MM.1S (cell line): ENCODE measurements around the gene MRPL16.

Experiments used
- EZH2phosphoT487 ChIP-seq: fragments of 300-600 bp; sonication (generic); IDR thresholded peaks from 2 replicates; pipeline ENCODE4 v1.6.1; 2018; ENCODE audit warnings: antibody characterized with exemption, low read length
- TF ChIP-seq, protein P1 (sequence below): fragments of 300-600 bp; sonication (generic); IDR thresholded peaks from 2 replicates; pipeline ENCODE4 v1.5.1; 2016; ENCODE audit warnings: antibody characterized with exemption, low read length, mixed read lengths

DNA sequence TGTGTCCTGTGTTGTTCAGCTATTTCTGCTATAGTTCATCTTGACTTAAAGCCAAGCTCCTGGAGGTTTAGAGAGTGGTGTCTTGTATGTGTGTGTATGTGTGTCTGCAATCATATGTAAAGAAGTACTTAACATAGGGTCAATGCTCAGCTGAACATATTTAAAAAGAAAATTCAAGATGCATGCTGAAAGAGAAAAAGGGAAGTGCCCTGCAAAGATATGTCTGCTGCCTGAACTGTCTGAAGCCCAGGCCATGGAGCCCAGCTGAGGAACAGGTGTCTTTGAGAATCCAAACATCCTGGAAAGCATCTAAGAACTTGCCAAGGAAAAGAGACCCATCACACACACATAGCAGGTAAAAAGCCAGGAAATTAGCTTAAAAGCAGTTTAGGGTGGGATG, 49.1 kb upstream of the MRPL16 start:
- TF ChIP-seq, protein P1, sequence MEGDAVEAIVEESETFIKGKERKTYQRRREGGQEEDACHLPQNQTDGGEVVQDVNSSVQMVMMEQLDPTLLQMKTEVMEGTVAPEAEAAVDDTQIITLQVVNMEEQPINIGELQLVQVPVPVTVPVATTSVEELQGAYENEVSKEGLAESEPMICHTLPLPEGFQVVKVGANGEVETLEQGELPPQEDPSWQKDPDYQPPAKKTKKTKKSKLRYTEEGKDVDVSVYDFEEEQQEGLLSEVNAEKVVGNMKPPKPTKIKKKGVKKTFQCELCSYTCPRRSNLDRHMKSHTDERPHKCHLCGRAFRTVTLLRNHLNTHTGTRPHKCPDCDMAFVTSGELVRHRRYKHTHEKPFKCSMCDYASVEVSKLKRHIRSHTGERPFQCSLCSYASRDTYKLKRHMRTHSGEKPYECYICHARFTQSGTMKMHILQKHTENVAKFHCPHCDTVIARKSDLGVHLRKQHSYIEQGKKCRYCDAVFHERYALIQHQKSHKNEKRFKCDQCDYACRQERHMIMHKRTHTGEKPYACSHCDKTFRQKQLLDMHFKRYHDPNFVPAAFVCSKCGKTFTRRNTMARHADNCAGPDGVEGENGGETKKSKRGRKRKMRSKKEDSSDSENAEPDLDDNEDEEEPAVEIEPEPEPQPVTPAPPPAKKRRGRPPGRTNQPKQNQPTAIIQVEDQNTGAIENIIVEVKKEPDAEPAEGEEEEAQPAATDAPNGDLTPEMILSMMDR, result no peak
- TF ChIP-seq EZH2phosphoT487, result no peak
